ENCODE data around the gene SEMA5A. TPM values are rescaled to one million over a fixed set of nuclear protein-coding genes. Genes with fewer than 3 reads are reported as not detected.

SEMA5A gene
- polyA plus RNA-seq, 1 experiment = 98.4 TPM

- no peak for TF ChIP-seq CTCF (IDR thresholded peaks at IDR 0.05; ENCODE audit: insufficient read depth, low read depth, low read length)
- POLR2A ChIA-PET = no interaction called here
- no peak overlapping the region for H3K4me3 ChIP-seq (ENCODE audit: low read depth, low read length)
- CTCF ChIA-PET = no interaction called here
- H3K36me3 ChIP-seq (ENCODE audit: control insufficient read depth, insufficient read depth, low read length) = peaks cover 3% of the 10 kb centered on the region
- H3K27me3 ChIP-seq (ENCODE audit: control insufficient read depth, insufficient read depth, low read length) = no peaks in the 10 kb centered on the region
- DNase-seq (ENCODE audit: low read depth) = no peak
Observed at GRCh38 chr5:9524941-9525340, 20.9 kb downstream of the SEMA5A start.

- DNase-seq (ENCODE audit: low read depth) = no peak
- peaks cover 3% of the 10 kb centered on the region for H3K36me3 ChIP-seq (ENCODE audit: control insufficient read depth, insufficient read depth, low read length)
- ChIA-PET CTCF (interaction anchor here (1.2 kb wide), 1 partner anchor 21 kb away, joined by 3 read pairs; no protein-coding TSS in a partner anchor), POLR2A (no interaction called here)
- H3K27me3 ChIP-seq (ENCODE audit: control insufficient read depth, insufficient read depth, low read length) = no peaks in the 10 kb centered on the region
- TF ChIP-seq CTCF (IDR thresholded peaks at IDR 0.05; ENCODE audit: insufficient read depth, low read depth, low read length) = no peak
- no peak overlapping the region for H3K4me3 ChIP-seq (ENCODE audit: low read depth, low read length)
Observed at GRCh38 chr5:9523090-9523823, 22.6 kb downstream of the SEMA5A start.

- ChIA-PET POLR2A (interaction anchor here (0.6 to 0.7 kb wide), 2 partner anchors 18 to 1272 kb away, joined by 3 to 4 read pairs; no protein-coding TSS in a partner anchor), CTCF (interaction anchor here (0.6 kb wide), 1 partner anchor 17 kb away, joined by 3 read pairs; no protein-coding TSS in a partner anchor)
- TF ChIP-seq CTCF (IDR thresholded peaks at IDR 0.05; ENCODE audit: insufficient read depth, low read depth, low read length) = no peak
- H3K27me3 ChIP-seq (ENCODE audit: control insufficient read depth, insufficient read depth, low read length) = no peaks in the 10 kb centered on the region
- H3K36me3 ChIP-seq (ENCODE audit: control insufficient read depth, insufficient read depth, low read length) = no peaks in the 10 kb centered on the region
- peak; percentile 47 for DNase-seq (ENCODE audit: low read depth)
- H3K4me3 ChIP-seq (ENCODE audit: low read depth, low read length) = no peak overlapping the region
Observed at GRCh38 chr5:9519537-9519936, 26.3 kb downstream of the SEMA5A start.

- Histone ChIP-seq H3K4me3 (ENCODE audit: low read depth, low read length) (no peak overlapping the region), H3K27me3 (ENCODE audit: control insufficient read depth, insufficient read depth, low read length) (no peaks in the 10 kb centered on the region), H3K36me3 (ENCODE audit: control insufficient read depth, insufficient read depth, low read length) (no peaks in the 10 kb centered on the region; the same call in 1 of the 2 replicates)
- POLR2A ChIA-PET = no interaction called here
- CTCF ChIA-PET = interaction anchor here (0.7 to 3.2 kb wide), 3 partner anchors 9 to 14 kb away, joined by 3 to 8 read pairs (median 3); no protein-coding TSS in a partner anchor
- TF ChIP-seq CTCF (IDR thresholded peaks at IDR 0.05; ENCODE audit: insufficient read depth, low read depth, low read length) = no peak
- no peak for DNase-seq (ENCODE audit: low read depth)
Observed at GRCh38 chr5:9516591-9516990, 29.3 kb downstream of the SEMA5A start.

- ChIA-PET CTCF (interaction anchor here (0.6 to 3.2 kb wide), 3 partner anchors 11 to 282 kb away, joined by 3 to 8 read pairs (median 4); no protein-coding TSS in a partner anchor), POLR2A (no interaction called here)
- no peak for TF ChIP-seq CTCF (IDR thresholded peaks at IDR 0.05; ENCODE audit: insufficient read depth, low read depth, low read length)
Observed at GRCh38 chr5:9515436-9515835, 30.4 kb downstream of the SEMA5A start.

More at GRCh38 chr5:9515436-9515835, 30.4 kb downstream of the SEMA5A start:
- no peak overlapping the region for H3K4me3 ChIP-seq (ENCODE audit: low read depth, low read length)
- DNase-seq (ENCODE audit: low read depth) = no peak
- no peaks in the 10 kb centered on the region for H3K27me3 ChIP-seq (ENCODE audit: control insufficient read depth, insufficient read depth, low read length)
- H3K36me3 ChIP-seq (ENCODE audit: control insufficient read depth, insufficient read depth, low read length) = no peaks in the 10 kb centered on the region; the same call in 1 of the 2 replicates

Data from BJ (cell line).